Mesothelial cell of epicardium (in vitro differentiated cells): Measurements from ENCODE around the gene GLB1L2. TPM values are rescaled to one million over a fixed set of nuclear protein-coding genes. Genes with fewer than 3 reads are reported as not detected.

Experiments used
- DNase-seq, 2 experiments: peaks; one replicate each; pipeline ENCODE4 v3.0.0; 2021; ENCODE audit warnings: low spot score in 2 of 2; ENCODE audit not compliant: unreplicated experiment in 2 of 2
- H3K27ac Mint-ChIP-seq: 2 replicates; pipeline ENCODE4 v1.8.0; 2021; ENCODE audit warnings: mixed read lengths
- H3K27me3 Mint-ChIP-seq: 2 replicates; pipeline ENCODE4 v1.8.0; 2021; ENCODE audit warnings: low read depth, mixed read lengths
- H3K36me3 Mint-ChIP-seq: 2 replicates; pipeline ENCODE4 v1.8.0; 2021; ENCODE audit warnings: mixed read lengths
- H3K4me1 Mint-ChIP-seq: 2 replicates; pipeline ENCODE4 v1.8.0; 2021; ENCODE audit warnings: mixed read lengths
- H3K4me3 Mint-ChIP-seq: 2 replicates; pipeline ENCODE4 v1.8.0; 2021; ENCODE audit warnings: mild to moderate bottlenecking, moderate library complexity, mixed read lengths
- H3K9me3 Mint-ChIP-seq: 2 replicates; pipeline ENCODE4 v1.8.0; 2021; ENCODE audit warnings: mixed read lengths
- CTCF ChIP-seq: fragments of 200-600 bp; sonication (generic); IDR thresholded peaks from one replicate; pipeline ENCODE4 v1.5.0; 2021; ENCODE audit warnings: antibody characterized with exemption; ENCODE audit not compliant: unreplicated experiment
- total RNA-seq: library from RNA; stranded (reverse); gene quantifications from 3 replicates; pipeline ENCODE4 v1.2.1, GENCODE V29; 2021

The GLB1L2 gene
- total RNA-seq, 1 donor from 2014 or later: 9.5 TPM

GRCh38 chr11:134413043-134413825 lies 81.4 kb downstream of the GLB1L2 start:
- no peak overlapping the region for H3K27ac Mint-ChIP-seq
- H3K4me3 Mint-ChIP-seq: peak overlapping the region; percentile 64
- H3K9me3 Mint-ChIP-seq: no peaks in the 10 kb centered on the region
- no peak for DNase-seq
- TF ChIP-seq CTCF: no peak
- no peaks in the 10 kb centered on the region for H3K36me3 Mint-ChIP-seq
- H3K4me1 Mint-ChIP-seq: no peaks in the 10 kb centered on the region
- peaks cover 83% of the 10 kb centered on the region for H3K27me3 Mint-ChIP-seq

GRCh38 chr11:134413826-134414731 lies 82.3 kb downstream of the GLB1L2 start:
- TF ChIP-seq CTCF: no peak
- Mint-ChIP-seq H3K4me3 (peak overlapping the region; percentile 64), H3K36me3 (no peaks in the 10 kb centered on the region), H3K27me3 (peaks cover 87% of the 10 kb centered on the region), H3K4me1 (no peaks in the 10 kb centered on the region), H3K27ac (no peak overlapping the region), H3K9me3 (no peaks in the 10 kb centered on the region)
- no peak for DNase-seq

DNA sequence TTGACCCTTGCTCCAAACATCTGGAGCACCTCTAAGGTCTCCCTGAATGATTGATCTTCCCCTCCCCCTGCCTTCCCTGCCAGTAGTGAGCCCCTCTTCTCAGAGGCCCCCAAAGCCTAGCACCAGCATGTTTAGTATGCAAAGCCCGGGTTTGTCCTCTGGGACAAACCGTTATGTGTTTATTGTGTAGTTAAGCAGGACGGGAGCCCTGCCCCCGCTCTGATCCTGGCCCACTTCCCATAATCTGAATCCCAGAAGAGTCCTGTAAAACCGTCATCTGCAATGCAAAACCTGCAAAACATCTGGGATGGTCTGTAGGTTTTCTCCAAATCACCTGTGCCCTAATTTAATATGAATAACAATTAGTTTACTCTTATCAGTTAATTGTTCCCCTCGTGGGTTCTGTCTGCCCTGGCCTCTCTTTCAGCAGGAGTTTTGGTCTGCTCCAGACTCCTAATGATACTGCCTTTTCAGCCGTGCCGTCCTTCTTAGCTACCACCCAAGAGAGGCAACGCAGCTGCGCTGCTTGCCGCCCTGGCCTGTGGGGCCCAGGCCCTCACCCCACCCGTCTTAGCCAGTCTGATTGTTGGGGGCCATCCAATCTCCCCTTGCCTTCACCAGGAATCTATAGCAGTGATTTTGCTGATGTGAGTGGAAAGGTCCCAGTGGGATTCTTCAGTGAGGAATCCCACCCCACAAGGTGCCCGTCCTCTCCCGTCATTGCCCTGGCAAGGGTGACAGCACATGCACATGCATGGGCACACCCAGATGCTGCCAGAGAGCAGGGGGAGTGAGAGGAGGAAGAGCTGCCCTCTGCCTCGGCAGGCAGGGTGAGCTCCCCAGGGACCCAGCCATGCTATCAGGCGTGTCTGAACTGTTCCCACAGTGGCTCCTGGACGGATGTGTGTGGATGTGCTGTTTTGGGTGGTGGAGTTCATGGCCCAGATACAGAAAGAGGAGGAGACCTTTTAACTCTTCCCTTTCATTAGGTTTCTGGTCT lies 83.3 kb downstream of the GLB1L2 start:
- H3K27me3 Mint-ChIP-seq: peaks cover 82% of the 10 kb centered on the region
- H3K4me1 Mint-ChIP-seq: no peaks in the 10 kb centered on the region
- no peak overlapping the region for H3K27ac Mint-ChIP-seq
- H3K36me3 Mint-ChIP-seq: no peaks in the 10 kb centered on the region
- no peaks in the 10 kb centered on the region for H3K9me3 Mint-ChIP-seq
- DNase-seq: no peak
- TF ChIP-seq CTCF: no peak
- no peak overlapping the region for H3K4me3 Mint-ChIP-seq

DNA sequence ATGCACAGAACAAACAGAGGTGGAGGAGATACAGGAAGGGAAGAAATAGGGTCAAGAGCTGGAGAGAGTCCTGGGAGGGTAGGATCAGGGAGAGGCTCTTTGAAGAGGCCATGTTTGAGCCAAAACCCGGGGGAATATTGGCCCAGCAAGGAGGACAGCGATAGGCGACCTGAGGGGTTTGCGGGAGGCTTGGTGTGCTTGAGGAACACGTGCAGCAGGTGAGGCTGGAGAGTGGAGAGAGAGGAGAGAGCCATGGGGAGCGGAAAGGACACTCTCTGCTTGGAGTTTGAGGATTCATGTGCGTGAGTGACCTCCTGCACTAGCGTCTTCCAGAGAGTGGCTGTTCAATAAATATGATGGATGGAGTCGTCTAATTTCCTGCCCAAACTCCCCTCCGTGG lies 84.9 kb downstream of the GLB1L2 start:
- Mint-ChIP-seq H3K4me3 (no peak overlapping the region), H3K4me1 (no peaks in the 10 kb centered on the region), H3K36me3 (no peaks in the 10 kb centered on the region), H3K9me3 (no peaks in the 10 kb centered on the region), H3K27ac (no peak overlapping the region), H3K27me3 (peaks cover 72% of the 10 kb centered on the region)
- no peak for DNase-seq
- TF ChIP-seq CTCF: no peak
